Parathyroid adenoma (tissue), 2 donors: Measurements from ENCODE around the gene UBTD1.

Source experiments
- H2AFZ ChIP-seq: fragments of 300-600 bp; sonication (generic); one replicate; pipeline ENCODE4 v1.7.0; 2017; ENCODE audit warnings: antibody characterized with exemption, mild to moderate bottlenecking
- H3K27ac ChIP-seq: fragments of 300-600 bp; sonication (generic); one replicate; pipeline ENCODE4 v1.7.0; 2017
- H3K27me3 ChIP-seq: fragments of 300-600 bp; sonication (generic); one replicate; pipeline ENCODE4 v1.7.0; 2017; ENCODE audit warnings: low read length; ENCODE audit not compliant: control insufficient read depth, insufficient read depth
- H3K36me3 ChIP-seq: fragments of 300-600 bp; sonication (generic); one replicate; pipeline ENCODE4 v1.7.0; 2017; ENCODE audit warnings: low read length; ENCODE audit not compliant: control insufficient read depth, insufficient read depth
- H3K4me1 ChIP-seq: fragments of 300-600 bp; sonication (generic); one replicate; pipeline ENCODE4 v1.7.0; 2017; ENCODE audit warnings: control low read depth
- H3K4me2 ChIP-seq: fragments of 300-600 bp; sonication (generic); one replicate; pipeline ENCODE4 v1.7.0; 2017; ENCODE audit warnings: low read length
- H3K4me3 ChIP-seq: fragments of 300-600 bp; sonication (generic); one replicate; pipeline ENCODE4 v1.7.0; 2017; ENCODE audit warnings: low read depth, low read length
- H3K79me2 ChIP-seq: fragments of 300-600 bp; sonication (generic); one replicate; pipeline ENCODE4 v1.7.0; 2017; ENCODE audit warnings: control low read depth
- H3K9ac ChIP-seq: fragments of 300-600 bp; sonication (generic); one replicate; pipeline ENCODE4 v1.7.0; 2017; ENCODE audit warnings: mild to moderate bottlenecking
- H3K9me3 ChIP-seq: fragments of 300-600 bp; sonication (generic); one replicate; pipeline ENCODE4 v1.7.0; 2017; ENCODE audit warnings: low read length; ENCODE audit not compliant: control insufficient read depth
- TF ChIP-seq, protein P1 (sequence below): fragments of 300-600 bp; sonication (generic); IDR thresholded peaks from one replicate; pipeline ENCODE4 v1.7.0; 2017; ENCODE audit warnings: antibody characterized with exemption, mild to moderate bottlenecking
- donor health status: primary hyperparathyroidism.

The UBTD1 gene

DNA sequence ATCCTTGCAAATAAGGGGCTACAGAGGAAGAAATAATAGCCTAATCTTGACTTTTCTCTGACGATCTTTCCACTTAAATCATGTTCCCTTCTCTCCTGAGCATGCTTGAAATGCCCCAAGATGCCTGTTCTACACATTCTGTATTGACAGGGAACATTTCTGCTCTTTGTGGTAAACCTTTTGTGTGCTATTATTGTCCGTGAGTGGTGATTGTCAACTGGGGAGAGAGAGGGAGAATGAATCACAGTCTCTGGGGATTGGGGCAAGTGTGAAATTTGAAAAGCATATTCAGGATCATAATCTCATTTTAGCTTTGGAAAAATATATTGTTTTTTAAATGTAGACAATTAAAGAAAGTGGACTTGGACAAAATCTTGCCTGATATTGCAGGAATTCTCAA, 20.6 kb downstream of the UBTD1 start:
- H3K4me1 ChIP-seq, result peaks cover 6% of the 10 kb centered on the region
- H2AFZ ChIP-seq, result no peak overlapping the region
- no peak overlapping the region for H3K4me2 ChIP-seq
- H3K36me3 ChIP-seq, result no peaks in the 10 kb centered on the region
- peaks cover 17% of the 10 kb centered on the region for H3K79me2 ChIP-seq
- TF ChIP-seq, protein P1, sequence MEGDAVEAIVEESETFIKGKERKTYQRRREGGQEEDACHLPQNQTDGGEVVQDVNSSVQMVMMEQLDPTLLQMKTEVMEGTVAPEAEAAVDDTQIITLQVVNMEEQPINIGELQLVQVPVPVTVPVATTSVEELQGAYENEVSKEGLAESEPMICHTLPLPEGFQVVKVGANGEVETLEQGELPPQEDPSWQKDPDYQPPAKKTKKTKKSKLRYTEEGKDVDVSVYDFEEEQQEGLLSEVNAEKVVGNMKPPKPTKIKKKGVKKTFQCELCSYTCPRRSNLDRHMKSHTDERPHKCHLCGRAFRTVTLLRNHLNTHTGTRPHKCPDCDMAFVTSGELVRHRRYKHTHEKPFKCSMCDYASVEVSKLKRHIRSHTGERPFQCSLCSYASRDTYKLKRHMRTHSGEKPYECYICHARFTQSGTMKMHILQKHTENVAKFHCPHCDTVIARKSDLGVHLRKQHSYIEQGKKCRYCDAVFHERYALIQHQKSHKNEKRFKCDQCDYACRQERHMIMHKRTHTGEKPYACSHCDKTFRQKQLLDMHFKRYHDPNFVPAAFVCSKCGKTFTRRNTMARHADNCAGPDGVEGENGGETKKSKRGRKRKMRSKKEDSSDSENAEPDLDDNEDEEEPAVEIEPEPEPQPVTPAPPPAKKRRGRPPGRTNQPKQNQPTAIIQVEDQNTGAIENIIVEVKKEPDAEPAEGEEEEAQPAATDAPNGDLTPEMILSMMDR, result no peak
- no peaks in the 10 kb centered on the region for H3K9me3 ChIP-seq
- H3K27me3 ChIP-seq, result no peaks in the 10 kb centered on the region
- H3K4me3 ChIP-seq, result no peak overlapping the region
- H3K27ac ChIP-seq, result no peak overlapping the region
- H3K9ac ChIP-seq, result no peak overlapping the region

DNA sequence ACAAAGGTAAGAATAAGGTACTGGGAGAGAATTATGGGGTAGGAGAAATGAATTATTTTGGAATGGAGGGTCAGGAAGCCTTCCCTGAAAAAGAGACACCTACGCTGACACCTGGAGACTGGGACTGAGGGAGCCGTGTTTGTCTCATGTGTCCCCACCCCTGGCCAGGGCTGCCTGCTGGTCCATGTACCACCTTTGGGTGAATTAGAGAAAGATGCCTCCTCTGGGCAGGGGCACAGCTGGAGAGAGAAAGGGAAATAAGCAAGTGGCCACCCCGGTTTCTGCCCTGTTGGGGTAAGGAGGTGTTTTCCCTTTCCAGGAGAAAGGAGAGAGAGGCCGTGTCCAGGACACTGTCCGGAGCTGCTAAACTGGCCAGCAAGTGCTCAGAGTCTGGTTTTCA, 21.8 kb downstream of the UBTD1 start:
- no peaks in the 10 kb centered on the region for H3K9me3 ChIP-seq
- TF ChIP-seq, protein P1, result no peak
- no peaks in the 10 kb centered on the region for H3K36me3 ChIP-seq
- H3K9ac ChIP-seq, result no peak overlapping the region
- H3K4me1 ChIP-seq, result peaks cover 6% of the 10 kb centered on the region
- H3K27me3 ChIP-seq, result no peaks in the 10 kb centered on the region
- no peak overlapping the region for H2AFZ ChIP-seq
- H3K79me2 ChIP-seq, result peaks cover 17% of the 10 kb centered on the region
- no peak overlapping the region for H3K4me2 ChIP-seq
- no peak overlapping the region for H3K27ac ChIP-seq
- no peak overlapping the region for H3K4me3 ChIP-seq

DNA sequence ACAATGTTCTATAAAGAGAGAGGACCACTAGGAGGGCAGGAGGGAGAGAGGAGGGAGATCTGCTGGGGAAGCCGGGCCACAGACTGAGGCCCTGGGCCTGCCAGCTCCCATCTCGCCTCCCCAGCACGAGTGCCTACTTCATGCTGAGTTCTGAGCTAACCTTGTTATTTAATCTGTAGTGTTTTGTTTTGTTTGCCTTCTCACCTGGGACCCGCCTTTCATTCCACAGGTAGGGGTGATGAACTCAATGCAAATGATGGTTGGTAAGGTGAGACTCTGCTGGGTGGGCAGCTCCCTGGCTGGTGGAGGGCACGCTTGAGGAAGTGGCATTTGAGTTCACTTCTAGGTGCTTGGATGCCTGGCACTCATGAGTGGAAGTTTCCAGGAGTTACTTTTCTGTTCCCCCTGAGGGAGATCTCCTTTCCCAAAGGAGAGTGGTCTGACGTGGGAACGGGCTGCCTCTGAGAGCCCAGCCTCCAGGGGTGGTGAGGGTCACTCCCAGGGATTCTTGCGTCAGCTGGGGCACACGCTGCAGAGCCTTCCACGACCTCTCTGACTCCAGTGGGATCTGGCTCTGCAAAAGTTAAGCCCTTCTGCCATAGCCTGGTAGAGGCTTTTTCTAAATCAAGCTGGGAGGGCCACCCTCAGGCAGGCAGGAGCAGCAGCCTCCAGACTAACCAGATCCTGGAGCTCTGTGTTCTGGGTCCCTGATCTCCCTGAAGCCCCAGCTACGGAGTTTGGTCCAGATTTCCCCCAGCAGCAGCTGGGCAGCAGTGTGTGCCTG, 22.4 kb downstream of the UBTD1 start:
- peaks cover 15% of the 10 kb centered on the region for H3K79me2 ChIP-seq
- H3K4me2 ChIP-seq, result no peak overlapping the region
- H2AFZ ChIP-seq, result no peak overlapping the region
- no peaks in the 10 kb centered on the region for H3K9me3 ChIP-seq
- no peak overlapping the region for H3K27ac ChIP-seq
- no peak overlapping the region for H3K4me3 ChIP-seq
- H3K4me1 ChIP-seq, result peaks cover 6% of the 10 kb centered on the region
- H3K36me3 ChIP-seq, result no peaks in the 10 kb centered on the region
- H3K9ac ChIP-seq, result no peak overlapping the region
- H3K27me3 ChIP-seq, result no peaks in the 10 kb centered on the region
- TF ChIP-seq, protein P1, result no peak

DNA sequence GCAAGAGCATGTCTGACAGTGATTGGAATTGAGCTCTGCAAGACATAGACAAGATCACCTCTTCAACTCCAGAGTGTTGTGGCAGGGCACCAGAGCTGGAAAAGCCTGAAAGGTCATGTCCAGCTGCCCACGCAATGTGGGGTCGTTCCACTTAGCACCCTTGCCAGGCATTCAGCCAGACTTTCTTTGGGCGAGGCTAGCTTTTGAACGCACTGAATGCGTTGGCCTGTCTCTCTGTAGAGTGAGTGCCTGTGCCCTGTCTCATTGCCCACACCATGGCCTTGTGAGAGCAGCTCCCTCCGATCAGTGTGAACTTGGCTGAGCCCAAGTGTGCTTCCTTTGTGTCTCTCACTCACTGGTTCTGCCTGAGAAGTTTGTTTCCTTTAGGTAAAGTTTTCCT, 23.3 kb downstream of the UBTD1 start:
- Histone ChIP-seq H3K4me1 (peaks cover 6% of the 10 kb centered on the region), H3K36me3 (no peaks in the 10 kb centered on the region), H3K27me3 (no peaks in the 10 kb centered on the region), H3K4me2 (no peak overlapping the region), H2AFZ (no peak overlapping the region), H3K4me3 (no peak overlapping the region), H3K79me2 (peaks cover 15% of the 10 kb centered on the region), H3K9me3 (no peaks in the 10 kb centered on the region), H3K9ac (no peak overlapping the region), H3K27ac (no peak overlapping the region)
- TF ChIP-seq, protein P1, result no peak

DNA sequence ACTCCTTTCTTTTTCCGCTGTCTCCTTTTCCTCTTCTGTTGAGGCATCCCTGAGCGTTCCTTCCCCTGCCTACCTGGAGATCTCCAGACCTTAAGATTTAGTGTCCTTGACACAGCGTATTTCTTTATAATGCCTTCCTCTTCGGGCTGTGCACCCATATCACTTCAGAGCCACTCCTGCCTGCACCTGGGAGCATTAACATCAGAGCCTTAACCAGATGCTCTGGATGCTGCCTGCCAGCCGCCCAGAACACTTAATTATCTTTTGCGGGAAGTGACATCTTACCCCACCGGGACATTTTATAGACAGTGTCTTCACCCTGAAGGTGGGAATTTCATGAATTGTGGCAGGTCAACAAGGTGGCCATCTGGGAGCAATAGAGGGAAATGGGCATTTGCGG, 24.2 kb downstream of the UBTD1 start:
- Histone ChIP-seq H3K27me3 (no peaks in the 10 kb centered on the region), H3K36me3 (no peaks in the 10 kb centered on the region), H3K9me3 (no peaks in the 10 kb centered on the region), H3K4me1 (peaks cover 6% of the 10 kb centered on the region), H3K9ac (no peak overlapping the region), H2AFZ (no peak overlapping the region), H3K79me2 (peaks cover 15% of the 10 kb centered on the region), H3K4me2 (no peak overlapping the region), H3K4me3 (no peak overlapping the region), H3K27ac (no peak overlapping the region)
- TF ChIP-seq, protein P1, result no peak
